ENCODE measurements around the gene KRT35. TPM values are rescaled to one million over a fixed set of nuclear protein-coding genes. Genes with fewer than 3 reads are reported as not detected.

Gene KRT35
- total RNA-seq, 2 experiments from 2014 or later = not detected

- DNase-seq = no peak
- intact Hi-C loops (cut with DNase I, micrococcal nuclease) = no loop called here
- Mint-ChIP-seq H3K27ac (no peak overlapping the region), H3K4me1 (ENCODE audit: low read depth) (no peaks in the 10 kb centered on the region), H3K27me3 (no peaks in the 10 kb centered on the region), H3K4me3 (no peak overlapping the region), H3K36me3 (ENCODE audit: low read depth) (no peaks in the 10 kb centered on the region), H3K9me3 (no peaks in the 10 kb centered on the region)
- Histone ChIP-seq H3K36me3 (ENCODE audit: insufficient read depth, low read length) (no peaks in the 10 kb centered on the region), H3K4me1 (ENCODE audit: insufficient read depth, low read length) (no peaks in the 10 kb centered on the region), H3K4me3 (ENCODE audit: low read length) (no peak overlapping the region), H3K9me3 (ENCODE audit: control insufficient read depth in 1 of 2, insufficient read depth in 1 of 2, low read length in 2 of 2) (peaks cover 0 to 16% of the 10 kb centered on the region in 2 experiments), H3K27me3 (ENCODE audit: control insufficient read depth in 1 of 2, insufficient read depth in 2 of 2, low read length in 2 of 2) (peaks cover 0 to 7% of the 10 kb centered on the region in 2 experiments), H3K27ac (ENCODE audit: low read depth in 1 of 2, low read length in 2 of 2) (no peak overlapping the region)
- ATAC-seq (ENCODE audit: poor library complexity) = no peak
- no peak for TF ChIP-seq CTCF (IDR thresholded peaks at IDR 0.05)
- CTCF ChIA-PET = no interaction called here
- POLR2A ChIA-PET = no interaction called here
Observed at GRCh38 chr17:41464173-41464572, 16.8 kb downstream of the KRT35 start.

GRCh38 chr17:41463746-41464145 is 17.2 kb downstream of the KRT35 start:
- no peaks in the 10 kb centered on the region for H3K36me3 ChIP-seq (ENCODE audit: insufficient read depth, low read length)
- H3K9me3 ChIP-seq (ENCODE audit: control insufficient read depth in 1 of 2, insufficient read depth in 1 of 2, low read length in 2 of 2) = peaks cover 0 to 16% of the 10 kb centered on the region in 2 experiments
- H3K4me1 ChIP-seq (ENCODE audit: insufficient read depth, low read length) = no peaks in the 10 kb centered on the region
- ChIA-PET POLR2A (no interaction called here), CTCF (no interaction called here)
- DNase-seq (no peak), ATAC-seq (ENCODE audit: poor library complexity) (no peak)
- Mint-ChIP-seq H3K27ac (no peak overlapping the region), H3K4me3 (no peak overlapping the region), H3K36me3 (ENCODE audit: low read depth) (no peaks in the 10 kb centered on the region), H3K4me1 (ENCODE audit: low read depth) (no peaks in the 10 kb centered on the region), H3K27me3 (no peaks in the 10 kb centered on the region), H3K9me3 (no peaks in the 10 kb centered on the region)
- no peak overlapping the region for H3K4me3 ChIP-seq (ENCODE audit: low read length)
- H3K27ac ChIP-seq (ENCODE audit: low read depth in 1 of 2, low read length in 2 of 2) = no peak overlapping the region
- H3K27me3 ChIP-seq (ENCODE audit: control insufficient read depth in 1 of 2, insufficient read depth in 2 of 2, low read length in 2 of 2) = peaks cover 0 to 7% of the 10 kb centered on the region in 2 experiments
- intact Hi-C loops (cut with DNase I, micrococcal nuclease) = no loop called here
- TF ChIP-seq CTCF (IDR thresholded peaks at IDR 0.05) = no peak

GRCh38 chr17:41462705-41463104 is 18.2 kb downstream of the KRT35 start:
- ATAC-seq (ENCODE audit: poor library complexity) (no peak), DNase-seq (no peak)
- ChIA-PET POLR2A (no interaction called here), CTCF (no interaction called here)
- TF ChIP-seq CTCF (IDR thresholded peaks at IDR 0.05) = no peak
- H3K4me3 ChIP-seq (ENCODE audit: low read length) = no peak overlapping the region
- intact Hi-C loops (cut with DNase I, micrococcal nuclease) = no loop called here
- H3K4me3 Mint-ChIP-seq = no peak overlapping the region
- no peaks in the 10 kb centered on the region for H3K4me1 Mint-ChIP-seq (ENCODE audit: low read depth)
- no peaks in the 10 kb centered on the region for H3K36me3 ChIP-seq (ENCODE audit: insufficient read depth, low read length)
- no peaks in the 10 kb centered on the region for H3K27me3 Mint-ChIP-seq
- no peaks in the 10 kb centered on the region for H3K9me3 Mint-ChIP-seq
- H3K36me3 Mint-ChIP-seq (ENCODE audit: low read depth) = no peaks in the 10 kb centered on the region
- peaks cover 0 to 16% of the 10 kb centered on the region in 2 experiments for H3K9me3 ChIP-seq (ENCODE audit: control insufficient read depth in 1 of 2, insufficient read depth in 1 of 2, low read length in 2 of 2)
- H3K4me1 ChIP-seq (ENCODE audit: insufficient read depth, low read length) = no peaks in the 10 kb centered on the region
- no peak overlapping the region for H3K27ac Mint-ChIP-seq
- H3K27ac ChIP-seq (ENCODE audit: low read depth in 1 of 2, low read length in 2 of 2) = no peak overlapping the region
- peaks cover 0 to 6% of the 10 kb centered on the region in 2 experiments for H3K27me3 ChIP-seq (ENCODE audit: control insufficient read depth in 1 of 2, insufficient read depth in 2 of 2, low read length in 2 of 2)

All from CD4-positive, alpha-beta T cell (primary cell).